MM.1S (cell line): ENCODE measurements around the gene ADARB2.

Source experiments
- CTCF ChIP-seq: fragments of 300-600 bp; sonication (generic); IDR thresholded peaks from 2 replicates; pipeline ENCODE4 v1.5.1; 2016; ENCODE audit warnings: antibody characterized with exemption, low read length, mixed read lengths
- EZH2 ChIP-seq: fragments of 300-600 bp; sonication (generic); optimal IDR thresholded peaks from 2 replicates; pipeline ENCODE3; 2017; ENCODE audit warnings: low read depth, mild to moderate bottlenecking, antibody characterized with exemption, low read length, mixed read lengths
- EZH2phosphoT487 ChIP-seq: fragments of 300-600 bp; sonication (generic); IDR thresholded peaks from 2 replicates; pipeline ENCODE4 v1.6.1; 2018; ENCODE audit warnings: antibody characterized with exemption, low read length

DNA sequence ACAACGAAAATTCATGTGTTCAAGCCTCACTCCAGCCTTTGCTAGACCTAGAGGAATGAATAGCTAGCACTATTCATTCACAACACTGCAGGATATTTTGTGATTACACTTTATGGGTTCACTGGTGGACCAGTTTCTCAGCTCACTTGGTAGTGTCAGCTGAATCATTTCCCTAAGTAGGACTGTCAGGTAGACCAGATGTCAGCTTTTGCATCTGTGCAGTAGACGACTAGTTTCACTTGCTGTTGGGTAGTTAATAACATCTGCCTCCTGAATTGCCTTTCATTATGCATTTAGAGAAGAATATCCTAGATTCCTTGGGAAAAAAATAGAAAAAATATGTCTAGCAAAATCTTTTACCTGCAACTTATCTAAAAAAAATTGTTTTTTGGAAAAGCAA, 296.4 kb downstream of the ADARB2 start:
- no peak for TF ChIP-seq EZH2
- TF ChIP-seq CTCF: no peak
- no peak for TF ChIP-seq EZH2phosphoT487
